Mammary epithelial cell (primary cell): ENCODE data around the gene MSRB2.

ENCODE experiments used
- EZH2 ChIP-seq: IDR thresholded peaks from 2 replicates; pipeline ENCODE4 v1.6.1; 2012; ENCODE audit warnings: low read length, inconsistent platforms, borderline replicate concordance
- TF ChIP-seq, protein P1 (sequence below), 2 donors: IDR thresholded peaks in 1 of 2; conservative IDR thresholded peaks in 1 of 2; 2 replicates each; pipeline ENCODE4 v1.5.1; 2011 to 2012; ENCODE audit warnings: inconsistent platforms in 2 of 2, low read length in 2 of 2, mild to moderate bottlenecking in 2 of 2, control low read depth in 1 of 2, low read depth in 1 of 2; ENCODE audit not compliant: insufficient read depth in 1 of 2; ENCODE audit errors: extremely low read depth in 1 of 2

DNA sequence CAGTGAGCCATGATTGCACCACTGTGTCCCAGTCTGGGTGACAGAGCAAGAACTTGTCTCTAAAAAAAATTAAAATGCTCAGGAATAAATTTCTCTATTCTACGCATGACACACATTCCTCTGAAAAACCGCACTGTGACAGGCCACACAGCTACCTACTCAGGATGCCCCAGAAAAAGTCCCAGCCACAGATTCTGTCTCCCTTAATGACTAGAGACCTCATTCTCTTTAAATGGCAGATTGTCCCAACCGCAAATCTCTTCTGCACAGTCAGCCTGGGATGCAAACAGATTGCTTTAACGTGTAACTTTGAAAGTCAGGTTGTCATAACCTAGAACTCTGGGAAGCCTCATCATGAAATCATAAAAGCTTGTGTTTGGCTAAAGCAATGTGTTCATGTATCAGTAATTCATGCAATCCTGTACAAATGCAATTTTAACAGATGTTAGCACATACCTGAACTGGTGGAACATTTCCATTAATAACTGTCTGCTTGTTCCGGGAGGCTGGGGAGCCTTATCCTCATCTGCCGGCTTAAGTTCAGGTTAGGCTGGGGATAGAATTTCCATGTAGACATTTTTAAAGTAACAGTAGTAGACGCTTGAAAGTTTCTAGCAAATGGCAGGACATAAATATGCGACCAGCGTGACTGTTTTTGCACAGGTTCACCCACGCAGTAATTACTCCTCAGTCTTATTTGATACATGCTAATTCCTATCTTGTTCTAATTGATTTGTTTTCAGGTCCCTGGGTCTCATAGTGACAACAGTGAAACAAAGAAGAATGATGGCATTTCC, 26.2 kb upstream of the MSRB2 start:
- TF ChIP-seq, protein P1, sequence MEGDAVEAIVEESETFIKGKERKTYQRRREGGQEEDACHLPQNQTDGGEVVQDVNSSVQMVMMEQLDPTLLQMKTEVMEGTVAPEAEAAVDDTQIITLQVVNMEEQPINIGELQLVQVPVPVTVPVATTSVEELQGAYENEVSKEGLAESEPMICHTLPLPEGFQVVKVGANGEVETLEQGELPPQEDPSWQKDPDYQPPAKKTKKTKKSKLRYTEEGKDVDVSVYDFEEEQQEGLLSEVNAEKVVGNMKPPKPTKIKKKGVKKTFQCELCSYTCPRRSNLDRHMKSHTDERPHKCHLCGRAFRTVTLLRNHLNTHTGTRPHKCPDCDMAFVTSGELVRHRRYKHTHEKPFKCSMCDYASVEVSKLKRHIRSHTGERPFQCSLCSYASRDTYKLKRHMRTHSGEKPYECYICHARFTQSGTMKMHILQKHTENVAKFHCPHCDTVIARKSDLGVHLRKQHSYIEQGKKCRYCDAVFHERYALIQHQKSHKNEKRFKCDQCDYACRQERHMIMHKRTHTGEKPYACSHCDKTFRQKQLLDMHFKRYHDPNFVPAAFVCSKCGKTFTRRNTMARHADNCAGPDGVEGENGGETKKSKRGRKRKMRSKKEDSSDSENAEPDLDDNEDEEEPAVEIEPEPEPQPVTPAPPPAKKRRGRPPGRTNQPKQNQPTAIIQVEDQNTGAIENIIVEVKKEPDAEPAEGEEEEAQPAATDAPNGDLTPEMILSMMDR (conservative IDR thresholded peaks at IDR 0.05 in 1 of 2, IDR thresholded peaks at IDR 0.05 in 1 of 2; ENCODE audit: extremely low read depth in 1 of 2, insufficient read depth in 1 of 2, low read depth in 1 of 2, low read length in 2 of 2) = no peak
- no peak for TF ChIP-seq EZH2
